ENCODE results near the gene FGR.

Gene FGR

GRCh38 chr1:27599605-27600497, 35.1 kb downstream of the FGR start:
- no peak for DNase-seq

- no peak for DNase-seq
These were observed 36.0 kb downstream of the FGR start for GRCh38 chr1:27598902-27599528.

GRCh38 chr1:27598295-27598687, 36.7 kb downstream of the FGR start:
- DNase-seq, result no peak

GRCh38 chr1:27597516-27598294, 37.3 kb downstream of the FGR start:
- DNase-seq, result no peak

GRCh38 chr1:27596986-27597385, 38.0 kb downstream of the FGR start:
- DNase-seq, result no peak

DNA sequence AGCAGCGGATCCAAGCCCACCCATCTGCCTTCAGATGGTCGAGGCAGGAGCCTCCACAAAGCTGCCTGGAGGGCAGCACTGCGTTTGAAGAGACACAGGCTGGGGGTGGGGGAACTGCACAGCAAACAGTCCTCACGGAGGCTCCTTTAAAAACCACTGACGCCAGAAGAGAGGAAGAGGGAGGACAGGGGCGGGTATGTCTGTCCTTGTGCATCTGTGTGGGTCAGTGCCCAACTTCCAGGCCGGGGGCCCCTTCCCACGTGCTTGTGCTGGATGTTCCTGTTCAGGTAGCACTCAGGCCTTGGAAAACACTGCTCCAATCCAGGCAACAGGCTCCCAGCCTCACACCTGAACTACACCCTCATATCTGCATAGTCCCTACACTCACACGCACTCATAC, 38.7 kb downstream of the FGR start:
- DNase-seq, result no peak

- no peak for DNase-seq
These were observed 39.4 kb downstream of the FGR start for GRCh38 chr1:27595597-27595996.

DNA sequence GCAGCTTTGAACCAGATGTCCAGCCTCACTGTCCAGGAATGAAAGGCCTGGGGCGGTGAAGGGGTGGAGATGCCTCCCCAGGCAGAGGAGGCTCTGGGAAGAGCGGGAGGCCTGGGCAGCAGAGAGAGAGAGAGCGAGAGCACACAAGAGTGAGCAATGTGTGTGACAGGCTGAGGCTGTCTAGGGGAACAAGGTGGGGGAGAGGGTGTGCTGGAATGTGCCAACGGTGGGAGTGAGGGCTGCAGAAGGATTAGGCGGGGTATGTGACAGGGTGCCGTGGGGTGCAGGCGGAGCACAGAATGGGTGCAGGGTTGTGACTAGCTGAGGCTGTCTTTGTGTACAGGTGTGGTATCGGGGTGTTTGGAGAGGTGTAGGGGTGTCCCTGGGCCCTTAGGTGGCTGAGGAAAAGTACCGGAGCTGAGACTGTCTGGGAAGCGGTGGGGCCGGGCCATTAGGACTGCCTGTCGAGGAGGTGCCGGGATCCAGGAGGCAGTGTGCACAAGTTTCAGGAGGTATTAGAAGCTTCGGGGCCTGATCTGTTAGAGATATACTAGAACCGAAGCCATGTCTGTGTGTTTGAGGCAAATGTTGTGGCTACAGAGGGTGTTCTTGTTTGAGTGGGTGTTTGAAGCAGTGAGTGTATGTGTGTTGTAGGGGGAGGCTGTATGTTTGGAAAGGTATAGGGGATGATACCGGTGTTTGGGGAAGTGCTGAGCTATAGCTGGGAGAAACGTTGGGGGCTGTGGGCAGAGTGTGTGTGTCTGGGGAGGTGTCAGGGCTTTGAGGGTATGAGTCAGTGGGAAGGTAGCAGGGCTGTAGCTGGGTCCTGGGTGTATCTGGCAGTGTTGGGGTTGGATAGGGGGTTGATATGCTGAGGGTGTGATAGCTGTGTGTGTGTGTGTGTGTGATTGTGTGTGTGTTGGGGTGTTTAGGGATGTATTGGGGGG, 40.1 kb downstream of the FGR start:
- no peak for DNase-seq

DNA sequence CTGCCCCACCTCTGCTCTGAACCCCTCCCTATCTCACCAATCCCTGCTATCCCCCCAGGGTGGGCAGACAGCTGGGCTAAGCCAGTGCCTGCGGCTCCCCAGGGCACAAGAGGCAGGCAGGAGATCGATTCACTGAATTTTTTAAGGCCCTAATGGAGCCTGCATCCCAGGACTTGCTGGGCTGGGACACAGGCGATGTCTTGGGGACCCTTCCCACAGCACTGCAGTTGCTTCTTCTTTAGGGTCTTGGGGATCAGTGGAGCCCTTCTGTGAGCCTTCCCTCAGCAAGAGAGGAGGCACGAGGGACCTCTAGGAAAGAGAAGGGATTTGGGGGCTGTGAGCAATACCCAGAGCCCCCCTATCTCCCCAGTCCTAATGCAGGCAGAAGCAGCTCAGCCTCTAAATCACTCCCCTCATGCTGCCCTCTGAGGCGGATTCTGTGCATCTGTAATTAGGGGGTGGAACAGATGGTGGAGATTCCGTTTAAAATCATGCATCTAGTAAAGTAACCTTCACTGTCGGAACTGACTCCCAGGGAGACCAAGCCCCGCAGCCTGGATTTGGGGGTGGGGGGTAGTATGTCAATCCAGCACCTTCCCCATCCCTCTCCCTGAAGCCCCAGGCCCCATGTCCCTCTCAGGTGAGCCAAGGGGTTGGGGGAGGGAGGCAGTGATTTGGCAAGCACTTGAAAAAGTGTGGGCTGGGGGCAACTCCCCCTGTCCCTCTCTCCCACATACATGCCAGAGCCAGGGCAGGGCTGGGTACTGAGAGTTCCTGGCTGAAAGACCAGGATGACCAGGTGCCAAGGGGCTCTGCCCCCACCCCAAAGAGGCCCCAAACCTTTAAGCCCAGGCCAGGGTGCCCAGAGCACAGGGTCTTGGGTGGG, 41.1 kb downstream of the FGR start:
- no peak for DNase-seq

- DNase-seq, result no peak
These were observed 41.9 kb downstream of the FGR start for GRCh38 chr1:27592931-27593677.

- DNase-seq, result no peak
These were observed 42.6 kb downstream of the FGR start for GRCh38 chr1:27592232-27592930.

- DNase-seq, result no peak
These were observed 43.4 kb downstream of the FGR start for GRCh38 chr1:27591622-27592021.

GRCh38 chr1:27590917-27591508, 44.0 kb downstream of the FGR start:
- DNase-seq, result no peak

DNA sequence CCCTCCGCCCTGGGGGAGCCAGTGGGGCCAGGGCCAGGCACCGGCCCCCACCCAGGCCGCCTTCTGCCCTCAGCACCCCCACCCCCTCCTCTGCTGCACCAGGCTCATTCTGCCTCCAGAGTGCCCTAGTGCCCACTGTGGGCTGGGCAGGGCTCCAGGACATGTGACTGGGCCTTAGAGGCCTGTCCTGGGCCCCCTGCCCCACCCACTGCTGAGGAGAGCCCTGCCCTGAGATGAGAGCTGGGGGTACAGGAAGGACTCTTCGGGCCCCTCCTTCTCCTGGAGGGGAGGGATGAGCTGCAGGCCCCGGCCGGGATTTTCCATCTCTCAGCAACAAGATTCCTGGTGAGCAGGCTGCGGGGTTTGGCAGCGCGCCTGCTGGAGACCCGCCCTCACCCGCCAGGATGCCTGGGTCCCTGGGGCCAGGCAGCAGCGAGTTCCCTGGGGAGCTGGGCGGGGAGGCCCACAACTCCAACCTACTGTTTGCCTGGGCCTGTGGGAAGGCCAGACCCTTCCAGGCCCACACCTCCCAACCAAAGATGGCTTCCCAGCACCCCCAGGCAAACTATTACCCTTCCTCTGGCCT, 45.1 kb downstream of the FGR start:
- DNase-seq, result no peak

DNA sequence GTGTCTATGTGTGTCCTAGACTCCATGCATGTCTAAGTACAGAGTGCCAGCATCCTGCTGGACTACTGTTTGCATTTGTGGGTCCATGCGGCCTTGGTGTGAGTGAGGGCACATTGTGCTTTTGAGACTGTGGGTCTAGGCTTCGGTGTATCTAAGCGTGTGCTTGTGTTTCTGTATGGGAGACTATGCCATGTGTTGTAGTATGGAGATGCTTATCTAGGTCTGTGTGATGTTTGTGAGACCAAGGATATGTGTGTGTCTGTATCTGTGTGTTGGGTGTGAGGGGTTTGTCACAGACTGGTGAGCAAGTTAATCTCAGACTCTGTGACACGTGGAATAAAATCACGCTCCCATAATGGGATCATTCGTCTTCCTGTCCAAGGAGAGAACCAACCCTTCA, 45.5 kb downstream of the FGR start:
- DNase-seq, result no peak

GRCh38 chr1:27588256-27589232, 46.4 kb downstream of the FGR start:
- DNase-seq, result no peak

GRCh38 chr1:27585684-27586083, 49.3 kb downstream of the FGR start:
- DNase-seq, result no peak

GRCh38 chr1:27584453-27584852, 50.5 kb downstream of the FGR start:
- DNase-seq, result no peak

Data from activated effector memory CD4-positive, alpha-beta T cell treated with Interleukin-2 at 50 U/mL for 16 hours (primary cell).